ENCODE measurements around the gene IL18R1. TPM values are rescaled to one million over a fixed set of nuclear protein-coding genes. Genes with fewer than 3 reads are reported as not detected.

Gene IL18R1
- total and polyA plus RNA-seq, 9 of the 15 experiments (the other 6 are each of a cell fraction or from before 2014, with no cell fraction given): 0.55 to 10.0 (median 2.5) TPM

DNA sequence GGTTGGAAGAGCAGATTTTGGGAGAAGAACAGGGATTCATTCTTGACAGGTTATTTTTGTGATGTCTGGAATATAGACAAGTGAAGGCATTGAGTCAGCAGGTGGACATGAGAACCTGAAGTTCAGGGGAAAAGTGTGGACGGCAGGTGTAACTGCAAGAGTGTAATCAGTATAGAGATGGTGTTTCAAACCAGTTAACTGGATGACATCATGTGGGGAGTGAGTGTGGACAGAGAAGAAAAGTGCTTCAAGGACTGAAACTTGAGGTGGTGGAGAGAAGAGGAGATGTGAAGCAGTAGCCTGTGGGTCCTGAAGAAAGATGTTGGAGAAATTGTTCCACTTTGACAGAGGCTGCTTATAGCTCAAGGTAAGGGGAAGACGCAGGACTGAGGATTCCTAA lies 37.2 kb upstream of the IL18R1 start:
- Histone ChIP-seq H4K20me1 (replicated peaks; ENCODE audit: control insufficient read depth, insufficient read depth, low read length) (no peaks in the 10 kb centered on the region), H3K9ac (ENCODE audit: insufficient read depth in 1 of 2, low read depth in 2 of 2, low read length in 2 of 2) (no peak overlapping the region), H3K4me3 (no peak overlapping the region), H2AFZ (ENCODE audit: low read depth, low read length) (no peak overlapping the region), H3K36me3 (ENCODE audit: control insufficient read depth, insufficient read depth, low read length) (no peaks in the 10 kb centered on the region), H3K27me3 (ENCODE audit: control insufficient read depth in 2 of 2, insufficient read depth in 2 of 2, low read length in 2 of 2) (peaks cover 0 to 8% of the 10 kb centered on the region in 2 experiments; a peak in 1 of 5 replicates), H3K4me1 (replicated peaks in 1 of 2; ENCODE audit: control insufficient read depth in 2 of 2, insufficient read depth in 2 of 2, low read length in 2 of 2) (no peaks in the 10 kb centered on the region; a peak in 1 of 5 replicates), H3K9me1 (ENCODE audit: control insufficient read depth, insufficient read depth, low read length) (no peaks in the 10 kb centered on the region), H3K9me3 (replicated peaks; ENCODE audit: control insufficient read depth, insufficient read depth, low read depth, low read length) (no peaks in the 10 kb centered on the region), H3K4me2 (ENCODE audit: insufficient read depth, low read length) (no peak overlapping the region), H3K79me2 (ENCODE audit: control insufficient read depth, insufficient read depth, low read length) (no peaks in the 10 kb centered on the region), H3K27ac (ENCODE audit: extremely low read depth, low read depth, low read length) (no peak overlapping the region)
- BruUV-seq (replicated peaks): no TSS peak
- ATAC-seq: peak; percentile 60; the same call in 2 of the 3 replicates
- ChIA-PET CTCF (ENCODE audit: low intra/inter-chr PET ratio) (no interaction called here), POLR2A (no interaction called here)
- intact Hi-C loops (cut with micrococcal nuclease) (no loop called here), in situ Hi-C loops (cut with MboI) (no loop called here)
- no peak for FAIRE-seq
- no peak for TF ChIP-seq MIER1 (IDR thresholded peaks at IDR 0.05; ENCODE audit: low read depth)
- no peak for TF ChIP-seq ZNF76 (CRISPR knock-in tag; IDR thresholded peaks at IDR 0.05; ENCODE audit: borderline replicate concordance)
- TF ChIP-seq NCOA2 (IDR thresholded peaks at IDR 0.05; ENCODE audit: partially characterized antibody in 2 of 2): no peak
- TF ChIP-seq, protein P1, sequence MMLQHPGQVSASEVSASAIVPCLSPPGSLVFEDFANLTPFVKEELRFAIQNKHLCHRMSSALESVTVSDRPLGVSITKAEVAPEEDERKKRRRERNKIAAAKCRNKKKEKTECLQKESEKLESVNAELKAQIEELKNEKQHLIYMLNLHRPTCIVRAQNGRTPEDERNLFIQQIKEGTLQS (IDR thresholded peaks at IDR 0.05): peak; percentile 43; the same call in 1 of the 2 replicates
- TF ChIP-seq, protein P1 (CRISPR knock-in tag; conservative IDR thresholded peaks at IDR 0.05): no peak
- no peak for TF ChIP-seq NFRKB (IDR thresholded peaks at IDR 0.05; ENCODE audit: low read depth)
- TF ChIP-seq POLR3A (IDR thresholded peaks at IDR 0.05; ENCODE audit: borderline replicate concordance, extremely low read depth, insufficient read depth, insufficient read length): no peak
- no peak for TF ChIP-seq CCAR2 (IDR thresholded peaks at IDR 0.05; ENCODE audit: low read depth, low read length)
- no peak for TF ChIP-seq SMAD4 (CRISPR knock-in tag; conservative IDR thresholded peaks at IDR 0.05)
- WGBS (ENCODE audit: insufficient coverage, low coverage, missing lambda C conversion rate): 10% methylated on average over 2 of the region's 2 CpGs
- no peak for DNase-seq (ENCODE audit: extremely low read depth in 1 of 4, low spot score in 3 of 4)

All from K562 (cell line).